ENCODE data around the gene TBL3.

- TF ChIP-seq PATZ1 (CRISPR knock-in tag; IDR thresholded peaks at IDR 0.05; ENCODE audit: borderline replicate concordance) (no peak), TCF4 (CRISPR knock-in tag; IDR thresholded peaks at IDR 0.05; ENCODE audit: borderline replicate concordance) (no peak), OSR1 (CRISPR knock-in tag; IDR thresholded peaks at IDR 0.05) (no peak), ZNF565 (CRISPR knock-in tag; conservative IDR thresholded peaks at IDR 0.05; ENCODE audit: low read depth) (no peak), CSDC2 (CRISPR knock-in tag; IDR thresholded peaks at IDR 0.05) (no peak), ZFP3 (CRISPR knock-in tag; IDR thresholded peaks at IDR 0.05) (no peak), ZFP30 (CRISPR knock-in tag; IDR thresholded peaks at IDR 0.05) (no peak), RARB (CRISPR knock-in tag; IDR thresholded peaks at IDR 0.05) (no peak)
- TF ChIP-seq, protein P1, sequence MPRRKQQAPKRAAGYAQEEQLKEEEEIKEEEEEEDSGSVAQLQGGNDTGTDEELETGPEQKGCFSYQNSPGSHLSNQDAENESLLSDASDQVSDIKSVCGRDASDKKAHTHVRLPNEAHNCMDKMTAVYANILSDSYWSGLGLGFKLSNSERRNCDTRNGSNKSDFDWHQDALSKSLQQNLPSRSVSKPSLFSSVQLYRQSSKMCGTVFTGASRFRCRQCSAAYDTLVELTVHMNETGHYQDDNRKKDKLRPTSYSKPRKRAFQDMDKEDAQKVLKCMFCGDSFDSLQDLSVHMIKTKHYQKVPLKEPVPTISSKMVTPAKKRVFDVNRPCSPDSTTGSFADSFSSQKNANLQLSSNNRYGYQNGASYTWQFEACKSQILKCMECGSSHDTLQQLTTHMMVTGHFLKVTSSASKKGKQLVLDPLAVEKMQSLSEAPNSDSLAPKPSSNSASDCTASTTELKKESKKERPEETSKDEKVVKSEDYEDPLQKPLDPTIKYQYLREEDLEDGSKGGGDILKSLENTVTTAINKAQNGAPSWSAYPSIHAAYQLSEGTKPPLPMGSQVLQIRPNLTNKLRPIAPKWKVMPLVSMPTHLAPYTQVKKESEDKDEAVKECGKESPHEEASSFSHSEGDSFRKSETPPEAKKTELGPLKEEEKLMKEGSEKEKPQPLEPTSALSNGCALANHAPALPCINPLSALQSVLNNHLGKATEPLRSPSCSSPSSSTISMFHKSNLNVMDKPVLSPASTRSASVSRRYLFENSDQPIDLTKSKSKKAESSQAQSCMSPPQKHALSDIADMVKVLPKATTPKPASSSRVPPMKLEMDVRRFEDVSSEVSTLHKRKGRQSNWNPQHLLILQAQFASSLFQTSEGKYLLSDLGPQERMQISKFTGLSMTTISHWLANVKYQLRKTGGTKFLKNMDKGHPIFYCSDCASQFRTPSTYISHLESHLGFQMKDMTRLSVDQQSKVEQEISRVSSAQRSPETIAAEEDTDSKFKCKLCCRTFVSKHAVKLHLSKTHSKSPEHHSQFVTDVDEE (CRISPR knock-in tag; IDR thresholded peaks at IDR 0.05) = no peak
These were observed 37.4 kb downstream of the TBL3 start for GRCh38 chr16:2009164-2009711.

All from SK-N-SH treated with all-trans-retinoic acid at 6 μM for 48 hours (cell line).